ENCODE results near the gene RPSA.

Gene RPSA

GRCh38 chr3:39379778-39380155 lies 26.8 kb upstream of the RPSA start:
- Histone ChIP-seq H3K4me2 (ENCODE audit: low read length) (no peak overlapping the region), H3F3A (ENCODE audit: control insufficient read depth, insufficient read depth) (no peaks in the 10 kb centered on the region), H3K36me3 (ENCODE audit: control insufficient read depth, low read length) (peaks cover 5% of the 10 kb centered on the region), H3K79me2 (ENCODE audit: control insufficient read depth, low read length) (peaks cover 15% of the 10 kb centered on the region), H3K4me1 (ENCODE audit: control insufficient read depth, low read length) (peaks cover 17% of the 10 kb centered on the region), H3K27me3 (ENCODE audit: control insufficient read depth, low read length) (no peaks in the 10 kb centered on the region), H3K9me3 (ENCODE audit: control insufficient read depth, insufficient read depth, low read length) (no peaks in the 10 kb centered on the region), H3K4me3 (ENCODE audit: low read length) (no peak overlapping the region), H4K20me1 (ENCODE audit: control insufficient read depth, insufficient read depth, low read depth, low read length) (peaks cover 3% of the 10 kb centered on the region; the same call in 1 of the 2 replicates), H3K27ac (ENCODE audit: low read depth, low read length) (no peak overlapping the region), H3K9me2 (replicated peaks; ENCODE audit: control insufficient read depth, low read length) (no peaks in the 10 kb centered on the region)
- TF ChIP-seq EZH2phosphoT487 (IDR thresholded peaks at IDR 0.05; ENCODE audit: borderline replicate concordance, low read length) = no peak
- TF ChIP-seq, protein P1, sequence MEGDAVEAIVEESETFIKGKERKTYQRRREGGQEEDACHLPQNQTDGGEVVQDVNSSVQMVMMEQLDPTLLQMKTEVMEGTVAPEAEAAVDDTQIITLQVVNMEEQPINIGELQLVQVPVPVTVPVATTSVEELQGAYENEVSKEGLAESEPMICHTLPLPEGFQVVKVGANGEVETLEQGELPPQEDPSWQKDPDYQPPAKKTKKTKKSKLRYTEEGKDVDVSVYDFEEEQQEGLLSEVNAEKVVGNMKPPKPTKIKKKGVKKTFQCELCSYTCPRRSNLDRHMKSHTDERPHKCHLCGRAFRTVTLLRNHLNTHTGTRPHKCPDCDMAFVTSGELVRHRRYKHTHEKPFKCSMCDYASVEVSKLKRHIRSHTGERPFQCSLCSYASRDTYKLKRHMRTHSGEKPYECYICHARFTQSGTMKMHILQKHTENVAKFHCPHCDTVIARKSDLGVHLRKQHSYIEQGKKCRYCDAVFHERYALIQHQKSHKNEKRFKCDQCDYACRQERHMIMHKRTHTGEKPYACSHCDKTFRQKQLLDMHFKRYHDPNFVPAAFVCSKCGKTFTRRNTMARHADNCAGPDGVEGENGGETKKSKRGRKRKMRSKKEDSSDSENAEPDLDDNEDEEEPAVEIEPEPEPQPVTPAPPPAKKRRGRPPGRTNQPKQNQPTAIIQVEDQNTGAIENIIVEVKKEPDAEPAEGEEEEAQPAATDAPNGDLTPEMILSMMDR (IDR thresholded peaks at IDR 0.05; ENCODE audit: low read depth, low read length, poor library complexity, severe bottlenecking) = no peak

- H3K79me2 ChIP-seq (ENCODE audit: control insufficient read depth, low read length) = peaks cover 32% of the 10 kb centered on the region
- no peak overlapping the region for H3K27ac ChIP-seq (ENCODE audit: low read depth, low read length)
- H3K9me2 ChIP-seq (replicated peaks; ENCODE audit: control insufficient read depth, low read length) = no peaks in the 10 kb centered on the region
- H3K4me3 ChIP-seq (ENCODE audit: low read length) = no peak overlapping the region
- H3K9me3 ChIP-seq (ENCODE audit: control insufficient read depth, insufficient read depth, low read length) = no peaks in the 10 kb centered on the region
- no peaks in the 10 kb centered on the region for H3K27me3 ChIP-seq (ENCODE audit: control insufficient read depth, low read length)
- H3K4me2 ChIP-seq (ENCODE audit: low read length) = no peak overlapping the region
- peaks cover 21% of the 10 kb centered on the region for H3K36me3 ChIP-seq (ENCODE audit: control insufficient read depth, low read length)
- no peak for TF ChIP-seq EZH2phosphoT487 (IDR thresholded peaks at IDR 0.05; ENCODE audit: borderline replicate concordance, low read length)
- TF ChIP-seq, protein P1 (IDR thresholded peaks at IDR 0.05; ENCODE audit: low read depth, low read length, poor library complexity, severe bottlenecking) = no peak
- H3K4me1 ChIP-seq (ENCODE audit: control insufficient read depth, low read length) = peaks cover 34% of the 10 kb centered on the region
- no peaks in the 10 kb centered on the region for H3F3A ChIP-seq (ENCODE audit: control insufficient read depth, insufficient read depth)
- peaks cover 17% of the 10 kb centered on the region for H4K20me1 ChIP-seq (ENCODE audit: control insufficient read depth, insufficient read depth, low read depth, low read length)
Observed at GRCh38 chr3:39381432-39381831, 25.1 kb upstream of the RPSA start.

GRCh38 chr3:39383045-39383880 lies 23.3 kb upstream of the RPSA start, which contains the start of gene SLC25A38:
TSS of gene SLC25A38 (plus strand) at chr3:39383370. CDS start at chr3:39383725, 355 bp downstream.
- Histone ChIP-seq H3K4me1 (ENCODE audit: control insufficient read depth, low read length) (peaks cover 44% of the 10 kb centered on the region), H3K79me2 (ENCODE audit: control insufficient read depth, low read length) (peaks cover 50% of the 10 kb centered on the region), H3K27me3 (ENCODE audit: control insufficient read depth, low read length) (no peaks in the 10 kb centered on the region), H3K4me2 (ENCODE audit: low read length) (peak within 1 kb of the TSS; percentile 67), H3K36me3 (ENCODE audit: control insufficient read depth, low read length) (peaks cover 26% of the 10 kb centered on the region), H4K20me1 (ENCODE audit: control insufficient read depth, insufficient read depth, low read depth, low read length) (peaks cover 24% of the 10 kb centered on the region), H3K4me3 (ENCODE audit: low read length) (peak within 1 kb of the TSS; percentile 88), H3K9me3 (ENCODE audit: control insufficient read depth, insufficient read depth, low read length) (no peaks in the 10 kb centered on the region), H3F3A (ENCODE audit: control insufficient read depth, insufficient read depth) (no peaks in the 10 kb centered on the region), H3K9me2 (replicated peaks; ENCODE audit: control insufficient read depth, low read length) (no peaks in the 10 kb centered on the region), H3K27ac (ENCODE audit: low read depth, low read length) (peak within 1 kb of the TSS; percentile 83)
- TF ChIP-seq, protein P1 (IDR thresholded peaks at IDR 0.05; ENCODE audit: low read depth, low read length, poor library complexity, severe bottlenecking) = peak; percentile 34
- TF ChIP-seq EZH2phosphoT487 (IDR thresholded peaks at IDR 0.05; ENCODE audit: borderline replicate concordance, low read length) = no peak

Data from DOHH2 (cell line).